Esophagus muscularis mucosa (tissue), 4 donors: ENCODE measurements around the gene COL4A6. TPM values are rescaled to one million over a fixed set of nuclear protein-coding genes. Genes with fewer than 3 reads are reported as not detected.

Experiments
- DNase-seq: peaks from one replicate; pipeline ENCODE4 v3.0.0-alpha.2; 2017; ENCODE audit errors: extremely low spot score
- H3K27ac ChIP-seq, 4 donors: fragments of 200-600 bp; sonication (generic); replicated peaks in 1 of 4; 1 replicate in 3 of 4; 2 replicates in 1 of 4; pipeline ENCODE4 v1.5.1; 2016 to 2019; ENCODE audit warnings: mild to moderate bottlenecking in 1 of 4
- H3K27me3 ChIP-seq, 4 donors: fragments of 200-600 bp; sonication (generic); one replicate each; pipeline versions ENCODE4 v1.5.1 to v1.6.0; 2016 to 2019
- H3K36me3 ChIP-seq, 4 donors: fragments of 200-600 bp; sonication (generic); one replicate each; pipeline ENCODE4 v1.5.1; 2016 to 2019
- H3K4me1 ChIP-seq, 4 donors: fragments of 200-600 bp; sonication (generic); one replicate each; pipeline ENCODE4 v1.5.1; 2016 to 2019
- H3K4me3 ChIP-seq, 4 donors: fragments of 200-600 bp; sonication (generic); 1 replicate in 2 of 4; 2 replicates in 2 of 4; pipeline ENCODE4 v1.5.1; 2016 to 2019; ENCODE audit warnings: mild to moderate bottlenecking in 4 of 4, moderate library complexity in 1 of 4
- H3K9me3 ChIP-seq, 4 donors: fragments of 200-600 bp; sonication (generic); 1 replicate in 3 of 4; 2 replicates in 1 of 4; pipeline ENCODE4 v1.5.1; 2016 to 2019
- EP300 ChIP-seq: sonication (generic); formaldehyde crosslinking; IDR thresholded peaks from one replicate; pipeline ENCODE4 v1.6.1; 2017; ENCODE audit warnings: antibody characterized with exemption
- POLR2A ChIP-seq: fragments of 450-650 bp; IDR thresholded peaks from one replicate; pipeline ENCODE4 v1.6.1; 2017; ENCODE audit warnings: antibody characterized with exemption, moderate library complexity, mild to moderate bottlenecking, low read depth
- POLR2AphosphoS5 ChIP-seq, 2 donors: sonication (generic); formaldehyde crosslinking; IDR thresholded peaks; one replicate each; pipeline ENCODE4 v1.6.1; 2017; ENCODE audit warnings: antibody characterized with exemption in 2 of 2
- WGBS: methylation state at CpG from one replicate; pipeline ENCODE4 v1.1.5; 2018; 5-methylcytosine and 5-hydroxymethylcytosine counted together
- intact Hi-C: fragments of 100-400 bp; cut with DNase I; formaldehyde crosslinking; loops from one replicate; pipeline ENCODE4 v1.15.1; 2023
- total RNA-seq, 4 donors: library from RNA; depleted of rRNA; stranded (reverse); fragments of >200 nt; gene quantifications; one replicate each; pipeline versions ENCODE4 v1.1.0 to v1.2.1, GENCODE V29; 2016
- TF ChIP-seq, protein P1 (sequence below), 3 experiments: fragments of 200-600 bp in 2 of 3; fragments of 450-650 bp in 1 of 3; sonication (generic) in 2 of 3; IDR thresholded peaks; one replicate each; pipeline ENCODE4 v1.5.1; 2017 to 2019; ENCODE audit warnings: antibody characterized with exemption in 3 of 3, mild to moderate bottlenecking in 2 of 3, moderate library complexity in 1 of 3

COL4A6 gene
- total RNA-seq, 4 donors from 2014 or later = 126 to 192 (median 164) TPM

DNA sequence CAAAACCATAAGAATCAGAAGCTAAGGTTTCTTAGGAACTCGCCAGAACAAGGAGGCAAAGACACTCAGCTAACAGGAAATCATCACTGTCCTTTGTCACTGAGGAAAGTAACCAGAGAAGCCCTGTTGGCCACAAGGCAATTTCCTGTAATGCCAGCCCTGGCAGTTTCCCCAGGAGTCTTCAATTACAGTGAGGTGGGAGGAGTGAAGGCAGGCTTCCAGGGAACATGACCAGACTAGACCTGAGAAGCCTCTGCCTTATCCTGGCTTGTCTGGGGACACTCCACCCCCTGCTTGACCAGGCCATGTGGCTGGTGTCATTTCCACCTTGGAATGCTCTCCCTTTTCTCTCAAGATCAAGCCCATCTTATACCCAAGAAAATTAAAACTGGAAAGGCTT lies 125.3 kb downstream of the COL4A6 start:
- H3K4me3 ChIP-seq = no peak overlapping the region
- no peaks in the 10 kb centered on the region for H3K27me3 ChIP-seq
- intact Hi-C loops = no loop called here
- 33% methylated on average over 1 of the region's 1 CpG for WGBS
- H3K9me3 ChIP-seq = no peaks in the 10 kb centered on the region
- H3K4me1 ChIP-seq = peaks cover 3 to 22% (median 11%) of the 10 kb centered on the region in 4 donors
- no peaks in the 10 kb centered on the region for H3K36me3 ChIP-seq
- peak overlapping the region; percentile 30 to 72 (median 65) for H3K27ac ChIP-seq
- no peak for DNase-seq
- peak in 1 of 2 donors; percentile 38 for TF ChIP-seq POLR2AphosphoS5 (IDR thresholded peaks at IDR 0.05)
- TF ChIP-seq EP300 = no peak

DNA sequence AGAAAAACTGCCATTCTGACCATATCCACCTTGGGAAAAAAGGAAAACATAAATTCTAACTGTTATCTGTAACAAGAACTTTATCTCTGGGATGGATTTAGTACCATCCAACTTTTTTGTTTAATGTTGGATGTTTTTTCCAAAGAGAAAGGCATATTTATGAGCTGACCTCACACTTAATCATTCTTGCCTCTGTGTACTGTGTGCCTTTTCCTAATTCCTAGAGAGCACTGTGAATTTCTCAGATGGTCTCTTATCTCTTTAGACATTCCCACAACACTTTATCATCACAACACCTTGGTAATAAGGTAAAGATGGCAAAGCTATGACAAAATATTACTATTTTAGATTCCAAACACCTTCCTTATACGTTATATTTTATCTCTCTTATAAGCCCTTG lies 126.2 kb downstream of the COL4A6 start:
- 32% methylated on average over 1 of the region's 1 CpG for WGBS
- Histone ChIP-seq H3K4me3 (no peak overlapping the region), H3K4me1 (peaks cover 3 to 31% (median 13%) of the 10 kb centered on the region in 4 donors), H3K27ac (peak overlapping the region in 3 of 4 donors; percentile 64 to 72 (median 66)), H3K27me3 (no peaks in the 10 kb centered on the region), H3K9me3 (no peaks in the 10 kb centered on the region), H3K36me3 (no peaks in the 10 kb centered on the region)
- TF ChIP-seq POLR2AphosphoS5 (IDR thresholded peaks at IDR 0.05) = no peak
- TF ChIP-seq, protein P1, sequence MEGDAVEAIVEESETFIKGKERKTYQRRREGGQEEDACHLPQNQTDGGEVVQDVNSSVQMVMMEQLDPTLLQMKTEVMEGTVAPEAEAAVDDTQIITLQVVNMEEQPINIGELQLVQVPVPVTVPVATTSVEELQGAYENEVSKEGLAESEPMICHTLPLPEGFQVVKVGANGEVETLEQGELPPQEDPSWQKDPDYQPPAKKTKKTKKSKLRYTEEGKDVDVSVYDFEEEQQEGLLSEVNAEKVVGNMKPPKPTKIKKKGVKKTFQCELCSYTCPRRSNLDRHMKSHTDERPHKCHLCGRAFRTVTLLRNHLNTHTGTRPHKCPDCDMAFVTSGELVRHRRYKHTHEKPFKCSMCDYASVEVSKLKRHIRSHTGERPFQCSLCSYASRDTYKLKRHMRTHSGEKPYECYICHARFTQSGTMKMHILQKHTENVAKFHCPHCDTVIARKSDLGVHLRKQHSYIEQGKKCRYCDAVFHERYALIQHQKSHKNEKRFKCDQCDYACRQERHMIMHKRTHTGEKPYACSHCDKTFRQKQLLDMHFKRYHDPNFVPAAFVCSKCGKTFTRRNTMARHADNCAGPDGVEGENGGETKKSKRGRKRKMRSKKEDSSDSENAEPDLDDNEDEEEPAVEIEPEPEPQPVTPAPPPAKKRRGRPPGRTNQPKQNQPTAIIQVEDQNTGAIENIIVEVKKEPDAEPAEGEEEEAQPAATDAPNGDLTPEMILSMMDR (IDR thresholded peaks at IDR 0.05) = no peak
- no peak for TF ChIP-seq POLR2A
- no peak for TF ChIP-seq EP300
- no peak for DNase-seq
- intact Hi-C loops = no loop called here

DNA sequence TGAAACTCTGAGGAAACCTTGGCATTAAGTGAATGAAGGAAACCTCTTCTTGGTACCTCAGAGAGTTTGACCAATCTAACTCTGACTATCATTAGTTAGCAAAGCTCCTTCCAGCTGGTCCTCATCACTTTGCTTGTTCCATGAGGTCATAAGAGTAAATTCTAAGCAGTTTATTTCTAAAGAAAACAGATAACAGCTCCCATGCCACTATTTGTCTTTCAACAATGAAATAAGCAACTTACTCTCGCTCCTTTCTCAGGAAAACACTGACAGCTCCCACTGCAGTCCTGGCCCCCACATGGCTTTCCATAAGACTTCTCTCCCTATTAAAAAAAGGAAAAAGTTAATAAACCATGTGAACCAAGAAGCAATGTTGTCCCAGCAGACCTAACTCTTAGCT lies 127.7 kb downstream of the COL4A6 start:
- H3K4me3 ChIP-seq = no peak overlapping the region
- peaks cover 3 to 46% (median 16%) of the 10 kb centered on the region in 4 donors for H3K4me1 ChIP-seq
- WGBS = 80% methylated on average over 1 of the region's 1 CpG
- intact Hi-C loops = no loop called here
- H3K36me3 ChIP-seq = no peaks in the 10 kb centered on the region
- no peaks in the 10 kb centered on the region for H3K27me3 ChIP-seq
- no peaks in the 10 kb centered on the region for H3K9me3 ChIP-seq
- no peak for DNase-seq
- H3K27ac ChIP-seq = peak overlapping the region in 3 of 4 donors; percentile 43 to 69 (median 64)
- TF ChIP-seq POLR2A (no peak), EP300 (no peak), POLR2AphosphoS5 (IDR thresholded peaks at IDR 0.05) (no peak)
- TF ChIP-seq, protein P1 (IDR thresholded peaks at IDR 0.05) = no peak

DNA sequence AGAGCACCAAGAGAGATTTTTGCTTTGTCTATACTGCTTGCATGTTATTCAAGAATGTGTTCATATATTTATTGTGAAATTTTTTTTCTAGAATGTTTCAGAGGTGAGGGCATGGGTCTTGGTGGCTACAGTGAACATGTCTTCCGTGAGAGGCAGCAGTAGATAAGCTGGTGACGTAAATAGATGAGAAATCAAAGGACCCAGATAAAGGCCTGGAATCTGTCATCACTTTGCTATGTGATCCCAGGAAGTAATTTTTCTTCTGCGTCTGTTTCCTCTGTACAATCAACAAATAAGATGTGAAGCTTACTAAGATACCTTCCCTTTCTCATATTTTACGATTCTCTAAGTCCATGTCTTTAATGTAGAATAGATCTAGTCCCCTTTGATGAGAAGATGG lies 129.1 kb downstream of the COL4A6 start:
- Histone ChIP-seq H3K4me3 (no peak overlapping the region), H3K9me3 (no peaks in the 10 kb centered on the region), H3K36me3 (no peaks in the 10 kb centered on the region), H3K27ac (peak overlapping the region; percentile 54 to 69 (median 62)), H3K4me1 (peaks cover 3 to 60% (median 22%) of the 10 kb centered on the region in 4 donors), H3K27me3 (no peaks in the 10 kb centered on the region)
- intact Hi-C loops = loop anchor here (10.0 kb wide), 1 partner anchor 126 kb away; the partner anchor contains the start of genes COL4A5 and COL4A6
- 55% methylated on average over 4 of the region's 4 CpGs for WGBS
- TF ChIP-seq EP300 (no peak), POLR2A (no peak), POLR2AphosphoS5 (IDR thresholded peaks at IDR 0.05) (no peak)
- TF ChIP-seq, protein P1 (IDR thresholded peaks at IDR 0.05) = no peak
- no peak for DNase-seq

DNA sequence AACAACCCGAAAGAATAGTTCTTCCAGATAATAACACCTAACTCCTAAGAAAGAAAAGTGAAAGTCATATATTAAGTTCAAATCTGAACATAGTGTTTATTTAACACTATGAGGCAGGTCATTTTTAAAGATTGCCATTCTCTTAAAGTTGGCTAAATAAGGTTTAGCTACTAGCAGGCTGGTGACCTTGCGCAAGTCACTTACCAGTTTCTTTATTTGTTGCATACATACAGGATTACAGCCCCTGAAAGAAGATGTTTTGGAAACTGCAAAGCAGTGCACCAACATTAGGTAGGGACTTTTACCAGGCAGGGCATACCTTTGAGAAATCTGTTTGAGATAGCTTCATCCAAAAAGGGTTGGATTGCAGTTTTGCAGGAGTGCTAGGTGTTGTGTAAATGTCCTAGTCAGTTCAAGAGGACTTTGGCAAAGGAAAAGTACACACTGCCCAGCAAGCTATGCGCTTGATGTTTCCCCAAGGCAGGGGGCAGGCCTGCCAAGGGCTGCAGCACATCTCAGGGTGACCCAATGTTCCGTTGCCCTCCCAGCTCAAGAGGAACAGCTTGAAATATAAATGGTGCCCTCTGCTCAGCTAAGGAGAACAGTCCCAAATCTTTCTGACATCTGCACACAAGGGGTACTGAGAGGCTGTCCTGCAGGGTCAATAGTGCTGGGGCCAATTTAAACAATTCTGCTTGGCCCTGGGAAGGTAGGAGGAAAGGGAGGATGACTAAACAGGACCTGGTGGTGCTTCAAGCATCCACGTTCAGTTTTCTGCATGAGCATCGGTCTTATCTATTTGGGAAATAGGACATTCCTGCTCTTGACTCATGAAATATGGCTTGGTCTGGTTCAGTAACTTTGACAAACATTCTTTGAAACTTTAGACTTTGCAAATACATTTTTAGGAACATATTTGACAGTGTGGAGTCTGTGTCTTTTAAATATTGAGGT lies 130.8 kb downstream of the COL4A6 start:
- Histone ChIP-seq H3K9me3 (no peaks in the 10 kb centered on the region), H3K36me3 (no peaks in the 10 kb centered on the region), H3K4me3 (no peak overlapping the region), H3K27me3 (no peaks in the 10 kb centered on the region), H3K4me1 (peaks cover 3 to 61% (median 29%) of the 10 kb centered on the region in 4 donors), H3K27ac (peak overlapping the region; percentile 59 to 69 (median 64))
- 40% methylated on average over 6 of the region's 6 CpGs for WGBS
- no peak for DNase-seq
- intact Hi-C loops = loop anchor here (10.0 kb wide), 1 partner anchor 127 kb away; the partner anchor contains the start of genes COL4A5 and COL4A6
- TF ChIP-seq, protein P1 (IDR thresholded peaks at IDR 0.05) = peak in 1 of 3 experiments; percentile 5
- TF ChIP-seq EP300 = peak; percentile 12
- peak; percentile 46 to 53 for TF ChIP-seq POLR2AphosphoS5 (IDR thresholded peaks at IDR 0.05)
- no peak for TF ChIP-seq POLR2A
